Measurements from ENCODE around the gene BPIFB3.

Gene BPIFB3

DNA sequence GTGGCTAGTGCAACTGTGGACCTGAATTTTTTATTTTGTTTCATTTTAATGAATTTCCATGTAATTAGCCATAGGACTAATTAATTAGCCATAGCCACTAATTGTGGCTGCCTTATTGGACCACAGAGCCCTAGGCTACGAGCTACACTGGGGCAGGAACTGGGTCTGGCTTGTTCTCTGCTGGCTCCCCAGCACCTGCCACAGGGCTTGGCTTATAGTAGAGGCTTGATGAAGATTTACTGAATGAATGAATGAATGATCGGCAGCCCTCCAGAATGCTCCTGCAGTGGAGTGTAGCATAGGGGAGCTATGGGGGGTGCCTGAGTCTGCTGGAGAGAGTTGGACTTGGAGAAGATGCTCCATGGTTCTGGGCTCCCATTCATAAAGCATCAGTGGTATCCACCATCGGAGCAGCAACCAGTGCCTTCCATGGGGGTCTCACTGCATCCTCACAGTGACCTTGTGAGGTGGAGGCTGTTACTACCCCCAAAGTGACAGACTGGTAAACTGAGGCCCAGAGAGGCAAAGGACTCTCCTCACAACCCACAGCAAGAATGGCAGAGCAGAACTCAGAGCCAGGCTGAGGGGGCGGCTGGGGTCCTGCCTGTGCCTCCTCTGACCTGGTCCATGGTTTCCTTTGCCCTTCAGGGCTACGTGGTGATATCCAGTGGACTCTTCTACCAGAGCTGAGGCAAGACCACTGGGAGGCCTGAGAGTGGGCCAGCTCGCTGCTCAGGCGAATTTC is 30.8 kb upstream of the BPIFB3 start:
- no peak overlapping the region for H3K4me3 ChIP-seq (IDR thresholded peaks at IDR 0.05; ENCODE audit: insufficient read depth, low read depth, low read length)
- no peak overlapping the region for H3K4me2 ChIP-seq
- H3K27me3 ChIP-seq (ENCODE audit: insufficient read depth, low read depth), result peaks cover 29% of the 10 kb centered on the region
- H3K9ac ChIP-seq, result no peak overlapping the region
- H3K79me2 ChIP-seq (ENCODE audit: insufficient read depth, low read depth), result no peaks in the 10 kb centered on the region
- TF ChIP-seq CTCF (conservative IDR thresholded peaks at IDR 0.05; ENCODE audit: low read depth, low read length), result no peak
- H2AFZ ChIP-seq (ENCODE audit: low read depth), result no peak overlapping the region
- no peak overlapping the region for H3K27ac ChIP-seq
- no peaks in the 10 kb centered on the region for H3K36me3 ChIP-seq (ENCODE audit: insufficient read depth)
- H4K20me1 ChIP-seq (ENCODE audit: insufficient read depth), result no peaks in the 10 kb centered on the region
- no peaks in the 10 kb centered on the region for H3K4me1 ChIP-seq (ENCODE audit: low read depth, poor library complexity, severe bottlenecking)

DNA sequence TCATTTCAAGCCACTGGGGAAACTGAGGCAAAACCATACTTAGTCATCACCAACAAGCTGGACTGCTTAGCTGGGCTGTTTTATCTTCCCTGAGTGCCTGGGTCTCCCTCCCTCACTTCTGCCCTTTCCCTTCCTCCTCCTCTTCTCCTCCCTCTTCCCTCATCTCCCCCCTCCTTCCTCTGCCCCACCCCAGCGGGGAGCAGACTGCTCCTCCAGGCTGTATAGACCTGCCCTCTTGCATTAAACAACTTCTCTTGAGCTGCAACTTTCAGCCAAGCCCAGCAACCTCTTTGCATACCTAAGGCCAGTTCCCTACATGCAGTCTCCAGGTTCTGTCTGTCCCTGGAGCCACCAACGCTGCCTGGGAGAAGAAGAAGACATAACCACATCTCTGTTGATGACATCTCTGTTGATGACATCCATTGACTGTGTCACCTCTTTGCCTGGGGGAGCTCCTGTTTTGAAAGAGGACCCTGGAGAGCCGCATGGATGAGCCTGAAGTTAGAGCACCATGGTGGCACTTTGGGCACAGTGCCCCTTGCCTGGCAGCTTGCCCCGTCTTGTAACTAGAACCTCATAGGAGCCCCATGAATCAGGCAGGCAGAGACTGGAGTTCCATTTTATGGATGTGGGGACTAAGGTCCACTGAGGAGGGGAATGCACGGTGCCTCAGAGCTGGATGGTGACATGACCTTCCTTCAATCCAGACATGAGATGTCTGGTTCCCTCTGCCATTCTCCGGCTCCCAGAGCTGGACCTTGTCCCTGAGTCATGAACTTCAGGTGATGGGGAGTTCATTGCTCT is 30.1 kb upstream of the BPIFB3 start:
- peaks cover 27% of the 10 kb centered on the region for H3K27me3 ChIP-seq (ENCODE audit: insufficient read depth, low read depth)
- no peak overlapping the region for H3K9ac ChIP-seq
- no peak overlapping the region for H3K4me2 ChIP-seq
- no peaks in the 10 kb centered on the region for H3K4me1 ChIP-seq (ENCODE audit: low read depth, poor library complexity, severe bottlenecking)
- H3K4me3 ChIP-seq (IDR thresholded peaks at IDR 0.05; ENCODE audit: insufficient read depth, low read depth, low read length), result no peak overlapping the region
- H3K27ac ChIP-seq, result no peak overlapping the region
- no peak overlapping the region for H2AFZ ChIP-seq (ENCODE audit: low read depth)
- H4K20me1 ChIP-seq (ENCODE audit: insufficient read depth), result no peaks in the 10 kb centered on the region
- no peak for TF ChIP-seq CTCF (conservative IDR thresholded peaks at IDR 0.05; ENCODE audit: low read depth, low read length)
- H3K36me3 ChIP-seq (ENCODE audit: insufficient read depth), result no peaks in the 10 kb centered on the region
- no peaks in the 10 kb centered on the region for H3K79me2 ChIP-seq (ENCODE audit: insufficient read depth, low read depth)

DNA sequence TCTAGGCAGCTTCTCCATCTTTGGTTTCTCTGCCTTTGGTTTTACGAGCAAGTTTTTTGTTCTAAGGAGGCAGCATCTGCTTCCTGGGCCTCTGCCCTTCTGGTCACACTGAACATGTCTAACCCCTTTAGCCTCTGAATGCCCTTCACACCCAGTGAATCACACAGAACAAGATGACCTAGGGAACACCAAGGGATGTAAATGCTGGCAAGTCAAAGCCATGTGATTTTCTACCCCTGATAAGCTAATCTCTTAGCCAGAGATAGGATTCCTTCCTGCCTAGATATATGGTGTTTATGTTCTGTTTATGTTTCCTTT is 29.5 kb upstream of the BPIFB3 start:
- no peaks in the 10 kb centered on the region for H3K4me1 ChIP-seq (ENCODE audit: low read depth, poor library complexity, severe bottlenecking)
- H3K4me3 ChIP-seq (IDR thresholded peaks at IDR 0.05; ENCODE audit: insufficient read depth, low read depth, low read length), result no peak overlapping the region
- no peak overlapping the region for H2AFZ ChIP-seq (ENCODE audit: low read depth)
- no peak overlapping the region for H3K4me2 ChIP-seq
- no peak overlapping the region for H3K27ac ChIP-seq
- no peaks in the 10 kb centered on the region for H4K20me1 ChIP-seq (ENCODE audit: insufficient read depth)
- H3K9ac ChIP-seq, result no peak overlapping the region
- peaks cover 21% of the 10 kb centered on the region for H3K27me3 ChIP-seq (ENCODE audit: insufficient read depth, low read depth)
- TF ChIP-seq CTCF (conservative IDR thresholded peaks at IDR 0.05; ENCODE audit: low read depth, low read length), result no peak
- no peaks in the 10 kb centered on the region for H3K36me3 ChIP-seq (ENCODE audit: insufficient read depth)
- H3K79me2 ChIP-seq (ENCODE audit: insufficient read depth, low read depth), result no peaks in the 10 kb centered on the region

DNA sequence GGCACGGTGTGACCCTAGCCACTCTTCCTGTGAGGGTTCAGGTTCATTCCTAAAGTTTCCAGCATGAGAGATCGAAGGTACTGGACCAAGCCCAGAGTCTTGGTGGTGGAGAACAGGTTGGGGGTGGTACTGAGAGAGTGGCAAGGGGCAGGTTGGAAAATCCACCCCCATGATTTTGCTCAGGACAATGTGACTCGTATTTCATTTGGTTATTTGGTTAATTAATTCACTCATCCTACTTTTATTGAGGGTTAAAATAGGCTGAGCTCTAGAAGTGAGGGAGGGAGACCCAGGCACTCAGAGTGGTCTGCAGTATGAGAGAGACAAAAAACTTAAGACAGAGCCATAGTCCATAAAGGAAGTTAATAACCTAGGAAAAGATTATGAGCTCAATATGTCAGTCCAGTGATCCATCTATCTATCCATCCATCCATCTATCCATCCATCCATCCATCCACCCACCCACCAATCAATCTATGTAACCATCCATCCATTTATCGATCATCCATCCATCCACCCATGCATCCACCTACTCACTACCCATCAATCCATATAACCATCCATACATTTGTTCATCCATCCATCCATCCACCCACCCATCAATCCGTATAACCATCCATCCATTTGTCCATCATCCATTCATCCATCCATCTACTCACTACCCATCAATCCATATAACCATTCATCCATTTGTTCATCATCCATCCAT is 28.9 kb upstream of the BPIFB3 start:
- no peak for TF ChIP-seq CTCF (conservative IDR thresholded peaks at IDR 0.05; ENCODE audit: low read depth, low read length)
- no peaks in the 10 kb centered on the region for H3K79me2 ChIP-seq (ENCODE audit: insufficient read depth, low read depth)
- no peaks in the 10 kb centered on the region for H3K36me3 ChIP-seq (ENCODE audit: insufficient read depth)
- no peak overlapping the region for H3K4me3 ChIP-seq (IDR thresholded peaks at IDR 0.05; ENCODE audit: insufficient read depth, low read depth, low read length)
- no peak overlapping the region for H3K27ac ChIP-seq
- H3K4me2 ChIP-seq, result no peak overlapping the region
- peaks cover 16% of the 10 kb centered on the region for H3K27me3 ChIP-seq (ENCODE audit: insufficient read depth, low read depth)
- H3K4me1 ChIP-seq (ENCODE audit: low read depth, poor library complexity, severe bottlenecking), result no peaks in the 10 kb centered on the region
- H3K9ac ChIP-seq, result no peak overlapping the region
- H2AFZ ChIP-seq (ENCODE audit: low read depth), result no peak overlapping the region
- H4K20me1 ChIP-seq (ENCODE audit: insufficient read depth), result no peaks in the 10 kb centered on the region

Measured in KMS-11 (cell line).